ENCODE data around the gene TTC7B.

The TTC7B gene

GRCh38 chr14:90777358-90777757 lies 38.9 kb downstream of the TTC7B start:
- no peak for DNase-seq (ENCODE audit: low read depth, low spot score)

GRCh38 chr14:90775441-90775840 lies 40.8 kb downstream of the TTC7B start:
- no peak for DNase-seq (ENCODE audit: low read depth, low spot score)

GRCh38 chr14:90774316-90774715 lies 41.9 kb downstream of the TTC7B start:
- no peak for DNase-seq (ENCODE audit: low read depth, low spot score)

- DNase-seq (ENCODE audit: low read depth, low spot score) = no peak
Measured at GRCh38 chr14:90773705-90774104, 42.5 kb downstream of the TTC7B start.

GRCh38 chr14:90773196-90773486 lies 43.1 kb downstream of the TTC7B start:
- DNase-seq (ENCODE audit: low read depth, low spot score) = no peak

GRCh38 chr14:90767899-90768298 lies 48.3 kb downstream of the TTC7B start:
- no peak for DNase-seq (ENCODE audit: low read depth, low spot score)

- DNase-seq (ENCODE audit: low read depth, low spot score) = no peak
Measured at GRCh38 chr14:90760591-90761316, 55.5 kb downstream of the TTC7B start.

- DNase-seq (ENCODE audit: low read depth, low spot score) = no peak
Measured at GRCh38 chr14:90760078-90760444, 56.2 kb downstream of the TTC7B start.

GRCh38 chr14:90759370-90760077 lies 56.7 kb downstream of the TTC7B start:
- no peak for DNase-seq (ENCODE audit: low read depth, low spot score)

GRCh38 chr14:90758959-90759358 lies 57.3 kb downstream of the TTC7B start:
- DNase-seq (ENCODE audit: low read depth, low spot score) = no peak

GRCh38 chr14:90758028-90758889 lies 58.0 kb downstream of the TTC7B start:
- peak; percentile 67 for DNase-seq (ENCODE audit: low read depth, low spot score)

- no peak for DNase-seq (ENCODE audit: low read depth, low spot score)
Measured at GRCh38 chr14:90757452-90757851, 58.8 kb downstream of the TTC7B start.

- no peak for DNase-seq (ENCODE audit: low read depth, low spot score)
Measured at GRCh38 chr14:90756755-90757345, 59.4 kb downstream of the TTC7B start.

- DNase-seq (ENCODE audit: low read depth, low spot score) = no peak
Measured at GRCh38 chr14:90755661-90756304, 60.4 kb downstream of the TTC7B start.

GRCh38 chr14:90753456-90754005 lies 62.7 kb downstream of the TTC7B start:
- DNase-seq (ENCODE audit: low read depth, low spot score) = no peak

GRCh38 chr14:90750701-90751100 lies 65.5 kb downstream of the TTC7B start:
- DNase-seq (ENCODE audit: low read depth, low spot score) = no peak

GRCh38 chr14:90750191-90750590 lies 66.0 kb downstream of the TTC7B start:
- DNase-seq (ENCODE audit: low read depth, low spot score) = no peak

- DNase-seq (ENCODE audit: low read depth, low spot score) = no peak
Measured at GRCh38 chr14:90747909-90748308, 68.3 kb downstream of the TTC7B start.

- DNase-seq (ENCODE audit: low read depth, low spot score) = no peak
Measured at GRCh38 chr14:90743826-90744225, 72.4 kb downstream of the TTC7B start.

- DNase-seq (ENCODE audit: low read depth, low spot score) = no peak
Measured at GRCh38 chr14:90743425-90743824, 72.8 kb downstream of the TTC7B start.

GRCh38 chr14:90742729-90743128 lies 73.5 kb downstream of the TTC7B start:
- no peak for DNase-seq (ENCODE audit: low read depth, low spot score)

All from brain pericyte (primary cell).